OCI-LY1 (cell line): Measurements from ENCODE around the gene MAGEA6.

Source experiments
- CTCF ChIP-seq: fragments of 200-600 bp; sonication (generic), shearing (Covaris generic); IDR thresholded peaks from 2 replicates; pipeline ENCODE4 v1.5.1; 2017; ENCODE audit warnings: mild to moderate bottlenecking, antibody characterized with exemption, low read length, moderate library complexity, mixed read lengths
- EZH2 ChIP-seq: fragments of 200-600 bp; sonication (generic), shearing (Covaris generic); IDR thresholded peaks from 2 replicates; pipeline ENCODE4 v1.8.0; 2017; ENCODE audit warnings: borderline replicate concordance, mixed run types, mild to moderate bottlenecking, antibody characterized with exemption, low read length, moderate library complexity, mixed read lengths

- TF ChIP-seq CTCF (no peak), EZH2 (no peak)
Measured at GRCh38 chrX:152819266-152819665, 49.8 kb upstream of the MAGEA6 start.
